Aorta (tissue), 5 donors: ENCODE data around the gene PROS1. TPM values are rescaled to one million over a fixed set of nuclear protein-coding genes. Genes with fewer than 3 reads are reported as not detected.
"Not testable (repeated sequence)": the region's sequence is repeated elsewhere in the genome, so short reads cannot be mapped to it uniquely, and the experiment has no call there.

Source experiments
- ATAC-seq: fragments of 200-7000 bp; cut with Tn5 transposase; one replicate; pipeline ENCODE4 v1.9.1; 2022; ENCODE audit warnings: moderate library complexity; ENCODE audit not compliant: low FRiP score
- DNase-seq, 2 donors: peaks; one replicate each; pipeline ENCODE4 v3.0.0-alpha.2; 2020
- H3K27ac ChIP-seq, 2 donors: one replicate each; pipeline ENCODE4 v1.5.1; 2013; ENCODE audit warnings: low read length in 2 of 2, mild to moderate bottlenecking in 2 of 2, moderate library complexity in 2 of 2, control low read depth in 1 of 2, inconsistent platforms in 1 of 2, low read depth in 1 of 2
- H3K27me3 ChIP-seq, 2 donors: one replicate each; pipeline ENCODE4 v1.6.1; 2013; ENCODE audit warnings: control low read depth in 1 of 2, low read length in 1 of 2, mild to moderate bottlenecking in 1 of 2, moderate library complexity in 1 of 2; ENCODE audit not compliant: insufficient read depth in 2 of 2, control insufficient read depth in 1 of 2
- H3K36me3 ChIP-seq, 2 donors: one replicate each; pipeline ENCODE4 v1.6.1; 2013; ENCODE audit warnings: control low read depth in 1 of 2, low read length in 1 of 2, mild to moderate bottlenecking in 1 of 2; ENCODE audit not compliant: insufficient read depth in 2 of 2, control insufficient read depth in 1 of 2
- H3K4me1 ChIP-seq, 2 donors: one replicate each; pipeline ENCODE4 v1.6.1; 2013; ENCODE audit warnings: low read length in 2 of 2, control low read depth in 1 of 2, mild to moderate bottlenecking in 1 of 2, moderate library complexity in 1 of 2; ENCODE audit not compliant: insufficient read depth in 2 of 2, control insufficient read depth in 1 of 2
- H3K4me3 ChIP-seq, 2 donors: one replicate each; pipeline ENCODE4 v1.5.1; 2013; ENCODE audit warnings: low read length in 2 of 2, control low read depth in 1 of 2, mild to moderate bottlenecking in 1 of 2
- H3K9me3 ChIP-seq: one replicate; pipeline ENCODE4 v1.6.1; 2013; ENCODE audit warnings: mild to moderate bottlenecking, low read length; ENCODE audit not compliant: control insufficient read depth
- WGBS, 2 donors: extraction: QIAGEN DNeasy Blood & Tissue Kit; methylation state at CpG; one replicate each; pipeline ENCODE4 v1.1.7; 2013; 5-methylcytosine and 5-hydroxymethylcytosine counted together
- intact Hi-C, 2 donors: fragments of 100-400 bp; cut with DNase I; formaldehyde crosslinking; loops; one replicate each; pipeline versions ENCODE4 v1.14.2 to v1.15.0; 2022
- polyA plus RNA-seq, 2 donors: library from polyadenylated mRNA; stranded (reverse); fragments of 200-250 nt; gene quantifications; one replicate each; pipeline ENCODE4 v1.2.3, GENCODE V29; 2013
- total RNA-seq, 2 donors: library from RNA; stranded (reverse); fragmentation: NEBNext Ultra II Directional; extraction: Animal tissue kit (Norgen Biotek cat#: 25700); gene quantifications; one replicate each; pipeline ENCODE4 v1.2.1, GENCODE V29; 2021
- donor health status: healthy with polysubstance abuse.
- donor health status: Bipolar disorder and iron deficiency.
- donor health status: DM: no; HTN: no; CAD: no.
- donor health status: DM: no; HTN: no; CAD: no.
- donor health status: DM: yes; HTN: yes; CAD: no.

PROS1 gene
- total and polyA plus RNA-seq, 4 donors, result 40.5 to 132 (median 103) TPM

DNA sequence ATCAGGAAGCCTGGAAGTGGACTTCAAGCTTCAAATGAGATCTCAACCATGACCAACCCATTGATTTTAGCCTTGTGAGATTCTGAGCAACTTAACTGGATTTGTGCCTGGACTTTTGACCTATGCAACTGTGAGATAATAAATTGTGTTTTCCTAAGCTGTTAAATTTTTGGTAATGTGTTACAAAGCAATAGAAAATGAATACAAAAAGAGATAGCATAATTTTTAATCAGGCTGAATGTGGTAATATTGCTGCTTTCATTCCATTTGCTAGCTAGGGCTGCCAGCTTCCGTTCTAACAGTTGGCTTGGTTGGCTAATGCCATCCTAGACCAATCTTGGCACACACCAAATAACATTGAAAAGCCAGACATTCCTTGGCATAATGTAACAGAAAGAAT lies 12.2 kb downstream of the PROS1 start:
- H3K9me3 ChIP-seq, result no peaks in the 10 kb centered on the region
- intact Hi-C loops, result no loop called here
- peaks cover 8% of the 10 kb centered on the region in 2 donors for H3K4me1 ChIP-seq
- DNase-seq (no peak), ATAC-seq (no peak)
- peaks cover 0 to 2% of the 10 kb centered on the region in 2 donors for H3K36me3 ChIP-seq
- no peak overlapping the region for H3K4me3 ChIP-seq
- peak overlapping the region in 1 of 2 donors; percentile 75 for H3K27ac ChIP-seq
- H3K27me3 ChIP-seq, result no peaks in the 10 kb centered on the region
- WGBS, 2 donors, result 11% methylated on average over 1 of the region's 1 CpG

DNA sequence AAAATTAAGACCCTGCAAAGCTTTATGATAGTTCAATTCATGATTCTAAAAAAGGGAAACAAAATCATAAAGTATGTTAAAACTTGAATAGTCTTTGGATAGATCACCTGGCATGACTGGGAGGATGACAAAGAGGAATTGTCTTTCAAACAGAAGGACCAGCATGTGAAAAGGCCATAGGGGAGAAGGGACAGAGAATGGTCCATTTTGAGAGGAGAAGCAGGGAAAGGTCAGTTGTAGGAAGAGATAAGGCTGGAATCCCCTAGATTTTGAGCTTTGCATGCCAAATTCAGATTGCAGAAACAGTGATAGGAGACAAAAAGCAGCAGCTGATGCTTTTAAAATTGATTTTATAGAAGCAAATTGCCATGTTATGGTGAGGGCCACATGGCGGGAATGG lies 12.7 kb downstream of the PROS1 start:
- ATAC-seq, result no peak
- H3K4me3 ChIP-seq, result no peak overlapping the region
- H3K27me3 ChIP-seq, result no peaks in the 10 kb centered on the region
- H3K36me3 ChIP-seq, result peaks cover 0 to 2% of the 10 kb centered on the region in 2 donors
- no peak for DNase-seq
- H3K9me3 ChIP-seq, result no peaks in the 10 kb centered on the region
- H3K4me1 ChIP-seq, result peaks cover 8% of the 10 kb centered on the region in 2 donors
- peak overlapping the region in 1 of 2 donors; percentile 75 for H3K27ac ChIP-seq
- intact Hi-C loops, result no loop called here
- WGBS, 2 donors, result 90 to 99% methylated on average over 1 of the region's 1 CpG

GRCh38 chr3:93949958-93950357 lies 23.7 kb downstream of the PROS1 start:
- intact Hi-C loops, H3K4me3 ChIP-seq, H3K4me1 ChIP-seq, ATAC-seq, DNase-seq, H3K27ac ChIP-seq, H3K27me3 ChIP-seq, H3K36me3 ChIP-seq, H3K9me3 ChIP-seq: not testable (repeated sequence)
- 88% methylated on average over 8 of the region's 8 CpGs for WGBS, 2 donors

DNA sequence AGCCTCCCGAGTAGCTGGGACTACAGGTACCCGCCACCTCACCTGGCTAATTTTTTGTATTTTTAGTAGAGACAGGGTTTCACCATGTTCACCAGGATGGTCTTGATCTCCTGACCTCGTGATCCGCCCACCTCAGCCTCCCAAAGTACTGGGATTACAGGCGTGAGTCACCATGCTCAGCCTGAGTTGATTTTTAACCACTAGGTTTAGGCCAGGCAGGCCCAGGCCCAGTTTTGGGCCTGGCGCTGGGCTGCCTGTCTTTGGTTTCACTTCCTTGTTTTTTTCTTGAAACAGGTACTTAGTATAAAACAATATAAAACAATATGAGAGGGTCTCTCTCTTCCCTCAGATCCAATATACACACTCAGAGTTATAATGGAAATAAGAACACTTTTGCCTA lies 36.2 kb downstream of the PROS1 start:
- not testable (repeated sequence) for H3K4me3 ChIP-seq, DNase-seq
- WGBS, 2 donors, result 86 to 90% methylated on average over 6 of the region's 6 CpGs

GRCh38 chr3:93936549-93936948 lies 37.1 kb downstream of the PROS1 start:
- intact Hi-C loops, result no loop called here

More for the DNA sequence above, 36.2 kb downstream of the PROS1 start:
- H3K27ac ChIP-seq, ATAC-seq, intact Hi-C loops, H3K27me3 ChIP-seq, H3K36me3 ChIP-seq, H3K4me1 ChIP-seq, H3K9me3 ChIP-seq: not testable (repeated sequence)

DNA sequence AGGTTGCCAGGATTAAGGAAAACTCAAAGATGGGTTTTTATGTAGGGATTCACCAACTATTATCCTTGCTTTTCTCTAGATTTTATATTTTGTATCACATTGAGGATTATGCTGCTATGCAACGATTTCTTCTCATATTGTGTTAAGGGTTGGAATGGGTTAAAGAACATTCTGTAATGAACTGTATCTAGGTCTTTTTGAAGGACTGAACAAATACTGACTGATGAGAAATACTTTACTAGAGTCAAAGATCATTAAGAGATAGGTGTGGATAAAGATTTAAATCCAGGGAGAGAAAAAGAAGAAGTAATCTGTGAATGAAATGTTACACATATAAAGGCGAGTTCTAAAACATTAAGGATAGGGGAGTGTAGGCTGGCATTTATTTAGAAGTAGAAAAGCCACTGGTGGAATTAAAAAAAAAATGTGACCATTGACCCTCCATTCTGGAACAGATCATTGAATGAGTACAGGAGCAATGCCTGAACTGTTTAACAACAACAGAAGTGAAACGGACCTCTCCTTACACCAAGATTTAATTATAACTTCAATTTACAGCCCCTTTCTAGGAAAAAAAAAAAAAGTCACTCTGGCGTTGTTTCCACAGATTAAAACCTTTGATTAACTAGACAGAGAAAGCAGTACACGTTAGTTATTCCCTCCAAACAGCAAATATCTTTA lies 39.2 kb downstream of the PROS1 start:
- Histone ChIP-seq H3K36me3 (no peaks in the 10 kb centered on the region), H3K27me3 (no peaks in the 10 kb centered on the region), H3K4me1 (peaks cover 0 to 4% of the 10 kb centered on the region in 2 donors), H3K27ac (no peak overlapping the region), H3K9me3 (peaks cover 2% of the 10 kb centered on the region), H3K4me3 (no peak overlapping the region)
- ATAC-seq, result no peak
- WGBS, 2 donors, result 70 to 71% methylated on average over 5 of the region's 5 CpGs
- intact Hi-C loops, result no loop called here
- DNase-seq, result no peak

More at GRCh38 chr3:93936549-93936948, 37.1 kb downstream of the PROS1 start:
- H3K4me1 ChIP-seq, result peaks cover 0 to 4% of the 10 kb centered on the region in 2 donors
- DNase-seq (no peak), ATAC-seq (no peak)
- H3K27me3 ChIP-seq, result no peaks in the 10 kb centered on the region
- H3K9me3 ChIP-seq, result peaks cover 2% of the 10 kb centered on the region
- WGBS, 2 donors, result 86 to 90% methylated on average over 1 of the region's 1 CpG
- H3K27ac ChIP-seq, result no peak overlapping the region
- H3K4me3 ChIP-seq, result no peak overlapping the region
- H3K36me3 ChIP-seq, result no peaks in the 10 kb centered on the region

DNA sequence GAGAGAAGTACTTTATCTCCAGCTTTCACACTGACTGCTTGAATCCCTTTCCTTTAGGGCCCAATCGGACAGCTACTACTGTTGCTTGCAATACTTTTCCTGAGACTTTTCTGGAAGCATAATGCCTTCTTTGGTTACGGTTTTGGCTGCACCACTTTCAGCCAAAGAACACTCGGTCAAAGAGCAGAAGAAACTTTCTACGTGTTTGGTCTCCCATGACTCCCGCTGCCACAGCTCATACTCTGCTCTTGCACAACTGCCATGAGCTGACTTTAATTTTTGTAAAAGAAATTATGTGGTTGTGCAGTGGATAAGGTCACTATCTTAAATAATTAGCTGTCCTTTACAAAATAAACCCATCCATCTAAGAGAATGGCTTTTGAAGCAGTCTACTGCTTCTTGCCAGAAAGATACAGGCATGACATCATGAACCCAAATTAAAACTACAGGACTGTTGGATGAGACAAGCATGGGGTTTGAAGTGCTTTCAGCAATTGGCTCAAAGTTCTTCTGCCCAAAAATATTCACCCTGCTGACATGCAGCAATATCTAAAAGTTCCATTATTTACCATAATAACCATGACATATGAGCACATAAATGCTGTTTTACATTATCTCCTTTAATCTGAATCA lies 42.0 kb downstream of the PROS1 start:
- H3K9me3 ChIP-seq, result no peaks in the 10 kb centered on the region
- H3K27ac ChIP-seq, result no peak overlapping the region
- intact Hi-C loops, result no loop called here
- no peaks in the 10 kb centered on the region for H3K36me3 ChIP-seq
- no peak for ATAC-seq
- no peak overlapping the region for H3K4me3 ChIP-seq
- WGBS, 2 donors, result 81 to 86% methylated on average over 5 of the region's 5 CpGs
- no peak for DNase-seq
- peaks cover 0 to 4% of the 10 kb centered on the region in 2 donors for H3K4me1 ChIP-seq
- no peaks in the 10 kb centered on the region for H3K27me3 ChIP-seq

DNA sequence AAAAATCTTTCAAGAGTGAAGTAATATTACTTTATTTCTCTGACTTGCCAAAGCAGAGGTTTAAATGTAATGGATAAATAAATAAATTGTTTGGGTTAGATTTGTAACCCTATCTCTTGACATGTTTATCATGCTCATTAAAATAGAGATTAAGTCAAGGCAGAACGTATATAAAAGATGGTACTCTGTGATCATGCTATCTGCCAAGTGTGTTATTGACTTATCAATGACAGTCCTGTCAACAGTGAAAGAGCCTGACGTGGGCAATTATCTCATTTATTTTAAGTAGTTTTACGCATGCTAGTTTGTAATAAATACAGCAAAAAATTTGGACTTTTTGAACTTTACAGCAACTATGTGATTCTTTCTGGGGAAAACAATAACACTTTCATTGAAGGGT lies 43.7 kb downstream of the PROS1 start:
- DNase-seq, result no peak
- intact Hi-C loops, result no loop called here
- ATAC-seq, result no peak
- Histone ChIP-seq H3K27me3 (no peaks in the 10 kb centered on the region), H3K36me3 (no peaks in the 10 kb centered on the region), H3K9me3 (no peaks in the 10 kb centered on the region), H3K27ac (no peak overlapping the region), H3K4me3 (no peak overlapping the region), H3K4me1 (peaks cover 0 to 4% of the 10 kb centered on the region in 2 donors)
- 67 to 71% methylated on average over 3 of the region's 3 CpGs for WGBS, 2 donors

- H3K27me3 ChIP-seq, result no peaks in the 10 kb centered on the region
- no peaks in the 10 kb centered on the region for H3K4me1 ChIP-seq
- ATAC-seq, result no peak
- H3K4me3 ChIP-seq, result no peak overlapping the region
- no peak overlapping the region for H3K27ac ChIP-seq
- H3K9me3 ChIP-seq, result no peaks in the 10 kb centered on the region
- intact Hi-C loops, result no loop called here
- DNase-seq, result no peak
- H3K36me3 ChIP-seq, result no peaks in the 10 kb centered on the region
These were observed 46.9 kb downstream of the PROS1 start for GRCh38 chr3:93926789-93927188.
